Measurements from ENCODE around the gene AUH.

DNA sequence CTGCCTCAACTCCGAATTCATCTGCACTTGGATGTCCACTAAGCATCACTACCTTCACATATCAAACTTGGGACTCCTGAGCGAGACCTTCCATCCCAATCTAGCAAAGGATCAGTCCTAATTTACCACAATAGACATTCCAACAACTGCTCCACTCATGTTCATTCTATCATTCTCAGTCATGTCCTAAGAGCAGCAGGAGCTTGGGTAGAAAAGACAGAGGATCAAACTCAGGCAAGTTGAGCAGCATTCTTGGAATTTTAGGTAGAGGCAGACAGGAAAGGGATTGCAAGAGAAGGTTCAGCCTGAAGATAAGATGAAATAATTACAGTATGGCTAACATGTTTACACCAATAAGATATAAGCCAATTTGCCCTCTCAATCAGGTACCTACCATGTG lies 51.7 kb downstream of the AUH start:
- TF ChIP-seq, protein P1, sequence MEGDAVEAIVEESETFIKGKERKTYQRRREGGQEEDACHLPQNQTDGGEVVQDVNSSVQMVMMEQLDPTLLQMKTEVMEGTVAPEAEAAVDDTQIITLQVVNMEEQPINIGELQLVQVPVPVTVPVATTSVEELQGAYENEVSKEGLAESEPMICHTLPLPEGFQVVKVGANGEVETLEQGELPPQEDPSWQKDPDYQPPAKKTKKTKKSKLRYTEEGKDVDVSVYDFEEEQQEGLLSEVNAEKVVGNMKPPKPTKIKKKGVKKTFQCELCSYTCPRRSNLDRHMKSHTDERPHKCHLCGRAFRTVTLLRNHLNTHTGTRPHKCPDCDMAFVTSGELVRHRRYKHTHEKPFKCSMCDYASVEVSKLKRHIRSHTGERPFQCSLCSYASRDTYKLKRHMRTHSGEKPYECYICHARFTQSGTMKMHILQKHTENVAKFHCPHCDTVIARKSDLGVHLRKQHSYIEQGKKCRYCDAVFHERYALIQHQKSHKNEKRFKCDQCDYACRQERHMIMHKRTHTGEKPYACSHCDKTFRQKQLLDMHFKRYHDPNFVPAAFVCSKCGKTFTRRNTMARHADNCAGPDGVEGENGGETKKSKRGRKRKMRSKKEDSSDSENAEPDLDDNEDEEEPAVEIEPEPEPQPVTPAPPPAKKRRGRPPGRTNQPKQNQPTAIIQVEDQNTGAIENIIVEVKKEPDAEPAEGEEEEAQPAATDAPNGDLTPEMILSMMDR (conservative IDR thresholded peaks at IDR 0.05; ENCODE audit: low read length) = no peak
- no peak for TF ChIP-seq EZH2phosphoT487 (IDR thresholded peaks at IDR 0.05; ENCODE audit: borderline replicate concordance, low read depth, low read length)
